ENCODE data around the gene TMEM101. TPM values are rescaled to one million over a fixed set of nuclear protein-coding genes. Genes with fewer than 3 reads are reported as not detected.

The TMEM101 gene
- total RNA-seq, 1 experiment from 2014 or later, result 33.5 TPM

- Histone ChIP-seq H3K4me1 (replicated peaks; ENCODE audit: insufficient read depth) (peaks cover 3% of the 10 kb centered on the region; the same call in 1 of the 2 replicates), H3K27ac (no peak overlapping the region), H3K4me2 (no peak overlapping the region), H3F3A (ENCODE audit: insufficient read depth, low read depth) (peaks cover 7% of the 10 kb centered on the region; the same call in 1 of the 2 replicates), H3K27me3 (ENCODE audit: insufficient read depth, low read depth) (no peaks in the 10 kb centered on the region), H2AFZ (no peak overlapping the region), H3K36me3 (ENCODE audit: low read depth) (no peaks in the 10 kb centered on the region), H3K9me3 (ENCODE audit: insufficient read depth, low read depth) (no peaks in the 10 kb centered on the region), H3K4me3 (no peak overlapping the region), H3K79me2 (ENCODE audit: low read depth) (peaks cover 11% of the 10 kb centered on the region), H4K20me1 (ENCODE audit: insufficient read depth) (no peaks in the 10 kb centered on the region), H3K9me2 (ENCODE audit: insufficient read depth) (no peaks in the 10 kb centered on the region)
- no TSS peak for BruUV-seq (replicated peaks)
- ChIA-PET POLR2A (ENCODE audit: unreplicated experiment) (no interaction called here), CTCF (no interaction called here)
- no peak for DNase-seq
- intact Hi-C loops (cut with micrococcal nuclease; ENCODE audit: unreplicated experiment), result no loop called here
- TF ChIP-seq CTCF (conservative IDR thresholded peaks at IDR 0.05) (no peak), EZH2 (IDR thresholded peaks at IDR 0.05; ENCODE audit: low read depth) (no peak)
These were observed 2.9 kb downstream of the TMEM101 start for GRCh38 chr17:44011876-44012275.

DNA sequence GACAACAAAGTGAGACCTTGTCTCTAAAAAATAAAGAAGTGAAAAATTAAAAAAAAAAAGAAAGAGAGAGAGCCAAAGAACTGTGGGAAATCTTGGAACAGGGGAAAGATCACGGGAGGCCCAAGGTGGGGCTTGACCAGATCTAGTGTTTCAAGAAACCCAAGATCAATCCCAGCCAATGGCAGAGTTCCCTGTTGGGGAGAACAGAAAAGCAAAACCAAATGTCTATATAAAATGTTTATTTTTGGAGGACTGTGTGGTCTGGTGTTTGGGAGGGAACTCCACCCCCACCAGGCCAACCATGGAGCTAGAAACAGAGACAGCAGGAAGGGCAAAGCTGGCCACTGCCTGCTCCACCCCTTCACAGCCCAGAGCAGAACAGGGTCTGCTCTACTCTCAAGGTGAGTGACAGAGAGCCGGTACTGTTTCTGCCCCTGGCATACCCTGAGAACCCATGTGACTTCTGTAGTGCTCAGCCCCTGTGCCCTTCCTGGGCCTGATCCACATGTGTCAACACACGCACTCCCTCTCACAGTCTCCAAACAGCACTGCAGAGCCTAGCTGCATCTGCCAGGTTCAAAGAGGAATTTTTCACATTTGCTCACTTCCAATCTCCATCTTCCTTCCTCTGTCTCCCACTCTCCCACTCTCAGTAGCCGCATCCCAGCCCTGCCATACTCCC is 3.7 kb downstream of the TMEM101 start:
- TF ChIP-seq CTCF (conservative IDR thresholded peaks at IDR 0.05), result no peak
- no peak for TF ChIP-seq EZH2 (IDR thresholded peaks at IDR 0.05; ENCODE audit: low read depth)
- Histone ChIP-seq H4K20me1 (ENCODE audit: insufficient read depth) (no peaks in the 10 kb centered on the region), H3K27ac (no peak overlapping the region), H3K4me1 (replicated peaks; ENCODE audit: insufficient read depth) (peaks cover 3% of the 10 kb centered on the region; the same call in 1 of the 2 replicates), H3K36me3 (ENCODE audit: low read depth) (no peaks in the 10 kb centered on the region), H3K27me3 (ENCODE audit: insufficient read depth, low read depth) (no peaks in the 10 kb centered on the region), H3K9me2 (ENCODE audit: insufficient read depth) (no peaks in the 10 kb centered on the region), H3K79me2 (ENCODE audit: low read depth) (peaks cover 11% of the 10 kb centered on the region), H3F3A (ENCODE audit: insufficient read depth, low read depth) (peaks cover 3% of the 10 kb centered on the region; the same call in 1 of the 2 replicates), H3K4me2 (no peak overlapping the region), H3K4me3 (no peak overlapping the region), H2AFZ (no peak overlapping the region), H3K9me3 (ENCODE audit: insufficient read depth, low read depth) (no peaks in the 10 kb centered on the region)
- CTCF ChIA-PET, result no interaction called here
- intact Hi-C loops (cut with micrococcal nuclease; ENCODE audit: unreplicated experiment), result no loop called here
- POLR2A ChIA-PET (ENCODE audit: unreplicated experiment), result interaction anchor here (0.7 kb wide), 1 partner anchor 341 kb away, joined by 3 read pairs; no protein-coding TSS in a partner anchor
- no TSS peak for BruUV-seq (replicated peaks)
- no peak for DNase-seq

GRCh38 chr17:44008205-44008909 is 6.4 kb downstream of the TMEM101 start:
- no peak overlapping the region for H3K27ac ChIP-seq
- no peaks in the 10 kb centered on the region for H4K20me1 ChIP-seq (ENCODE audit: insufficient read depth)
- no peak overlapping the region for H3K4me2 ChIP-seq
- H3K79me2 ChIP-seq (ENCODE audit: low read depth), result no peaks in the 10 kb centered on the region
- H3K9me3 ChIP-seq (ENCODE audit: insufficient read depth, low read depth), result no peaks in the 10 kb centered on the region
- ChIA-PET POLR2A (ENCODE audit: unreplicated experiment) (interaction anchor here (0.7 kb wide), 1 partner anchor 721 kb away, joined by 11 read pairs; no protein-coding TSS in a partner anchor), CTCF (interaction anchor here (0.5 kb wide), 1 partner anchor 63 kb away, joined by 3 read pairs; no protein-coding TSS in a partner anchor)
- no TSS peak for BruUV-seq (replicated peaks)
- TF ChIP-seq CTCF (conservative IDR thresholded peaks at IDR 0.05) (no peak), EZH2 (IDR thresholded peaks at IDR 0.05; ENCODE audit: low read depth) (no peak)
- intact Hi-C loops (cut with micrococcal nuclease; ENCODE audit: unreplicated experiment), result loop anchor here (5.0 kb wide), 1 partner anchor 64 kb away; the partner anchor contains the start of gene G6PC3
- no peaks in the 10 kb centered on the region for H3K36me3 ChIP-seq (ENCODE audit: low read depth)
- H3F3A ChIP-seq (ENCODE audit: insufficient read depth, low read depth), result peaks cover 3% of the 10 kb centered on the region; the same call in 1 of the 2 replicates
- no peak overlapping the region for H3K4me3 ChIP-seq
- H3K27me3 ChIP-seq (ENCODE audit: insufficient read depth, low read depth), result no peaks in the 10 kb centered on the region
- peaks cover 3% of the 10 kb centered on the region; the same call in 1 of the 2 replicates for H3K4me1 ChIP-seq (replicated peaks; ENCODE audit: insufficient read depth)
- no peak for DNase-seq
- H3K9me2 ChIP-seq (ENCODE audit: insufficient read depth), result no peaks in the 10 kb centered on the region
- no peak overlapping the region for H2AFZ ChIP-seq

Data from PC-9 (cell line).